SU-DHL-6 (cell line): Measurements from ENCODE around the gene IL36B.

Source experiments
- EZH2phosphoT487 ChIP-seq: fragments of 200-600 bp; sonication (generic), shearing (Covaris generic); conservative IDR thresholded peaks from 2 replicates; pipeline ENCODE4 v1.6.1; 2018; ENCODE audit warnings: mild to moderate bottlenecking, antibody characterized with exemption, low read length, moderate library complexity, mixed read lengths
- TF ChIP-seq, protein P1 (sequence below): fragments of 200-600 bp; sonication (generic); IDR thresholded peaks from one replicate; pipeline ENCODE4 v1.5.1; 2017; ENCODE audit warnings: antibody characterized with exemption, mild to moderate bottlenecking, low read length, moderate library complexity; ENCODE audit not compliant: insufficient read depth, poor library complexity, severe bottlenecking

GRCh38 chr2:113098532-113098931 lies 45.9 kb upstream of the IL36B start:
- TF ChIP-seq, protein P1, sequence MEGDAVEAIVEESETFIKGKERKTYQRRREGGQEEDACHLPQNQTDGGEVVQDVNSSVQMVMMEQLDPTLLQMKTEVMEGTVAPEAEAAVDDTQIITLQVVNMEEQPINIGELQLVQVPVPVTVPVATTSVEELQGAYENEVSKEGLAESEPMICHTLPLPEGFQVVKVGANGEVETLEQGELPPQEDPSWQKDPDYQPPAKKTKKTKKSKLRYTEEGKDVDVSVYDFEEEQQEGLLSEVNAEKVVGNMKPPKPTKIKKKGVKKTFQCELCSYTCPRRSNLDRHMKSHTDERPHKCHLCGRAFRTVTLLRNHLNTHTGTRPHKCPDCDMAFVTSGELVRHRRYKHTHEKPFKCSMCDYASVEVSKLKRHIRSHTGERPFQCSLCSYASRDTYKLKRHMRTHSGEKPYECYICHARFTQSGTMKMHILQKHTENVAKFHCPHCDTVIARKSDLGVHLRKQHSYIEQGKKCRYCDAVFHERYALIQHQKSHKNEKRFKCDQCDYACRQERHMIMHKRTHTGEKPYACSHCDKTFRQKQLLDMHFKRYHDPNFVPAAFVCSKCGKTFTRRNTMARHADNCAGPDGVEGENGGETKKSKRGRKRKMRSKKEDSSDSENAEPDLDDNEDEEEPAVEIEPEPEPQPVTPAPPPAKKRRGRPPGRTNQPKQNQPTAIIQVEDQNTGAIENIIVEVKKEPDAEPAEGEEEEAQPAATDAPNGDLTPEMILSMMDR: no peak
- TF ChIP-seq EZH2phosphoT487: no peak
